IPS DF 4.7 (cell line): Measurements from ENCODE around the gene AHNAK2.
"Not testable (repeated sequence)": the region's sequence is repeated elsewhere in the genome, so short reads cannot be mapped to it uniquely, and the experiment has no call there.

Source experiments
- DNase-seq: peaks from one replicate; pipeline ENCODE4 v3.0.0-alpha.2; 2013; ENCODE audit warnings: low spot score; ENCODE audit errors: extremely low read depth

Gene AHNAK2

GRCh38 chr14:104977681-104978653 is at the start of gene AHNAK2:
Gene AHNAK2, minus strand, starts transcription at chr14:104978374. Its CDS starts 137 bp downstream, at chr14:104978237.
- DNase-seq: no peak

GRCh38 chr14:105027718-105028117 is 49.5 kb upstream of the AHNAK2 start:
- not testable (repeated sequence) for DNase-seq

GRCh38 chr14:105026802-105027563 is 48.8 kb upstream of the AHNAK2 start:
- no peak for DNase-seq

GRCh38 chr14:105026033-105026785 is 48.0 kb upstream of the AHNAK2 start:
- DNase-seq: no peak

GRCh38 chr14:105025429-105025828 is 47.3 kb upstream of the AHNAK2 start:
- DNase-seq: no peak

- DNase-seq: no peak
Observed at GRCh38 chr14:105023791-105024480, 45.8 kb upstream of the AHNAK2 start.

GRCh38 chr14:105023144-105023543 is 45.0 kb upstream of the AHNAK2 start:
- no peak for DNase-seq

- DNase-seq: no peak
Observed at GRCh38 chr14:105022276-105022670, 44.1 kb upstream of the AHNAK2 start.

GRCh38 chr14:105021656-105022275 is 43.6 kb upstream of the AHNAK2 start:
- no peak for DNase-seq

GRCh38 chr14:105020815-105021655 is 42.9 kb upstream of the AHNAK2 start, which contains the start of gene CDCA4:
Gene CDCA4, minus strand, starts transcription at chr14:105021083. Its CDS starts 9,154 bp downstream, at chr14:105011929.
- DNase-seq: peak; percentile 46

- DNase-seq: no peak
Observed at GRCh38 chr14:105019861-105020814, 42.0 kb upstream of the AHNAK2 start.

GRCh38 chr14:105018414-105018813 is 40.2 kb upstream of the AHNAK2 start:
- DNase-seq: no peak

GRCh38 chr14:105015905-105016304 is 37.7 kb upstream of the AHNAK2 start:
- DNase-seq: no peak

GRCh38 chr14:105015242-105015641 is 37.1 kb upstream of the AHNAK2 start:
- no peak for DNase-seq

GRCh38 chr14:105014631-105015030 is 36.5 kb upstream of the AHNAK2 start:
- DNase-seq: no peak

GRCh38 chr14:105014032-105014431 is 35.9 kb upstream of the AHNAK2 start:
- no peak for DNase-seq

- DNase-seq: no peak
Observed at GRCh38 chr14:105013150-105013785, 35.1 kb upstream of the AHNAK2 start.
